D721Med (cell line): Measurements from ENCODE around the gene UNC13A.

ENCODE experiments used
- DNase-seq: peaks from one replicate; pipeline ENCODE4 v3.0.0; 2011; ENCODE audit warnings: low spot score; ENCODE audit not compliant: insufficient read length
- FAIRE-seq: peaks from 2 replicates; lab custom pipeline; 2011; peaks lifted over from hg19 to GRCh38; lab: Jason Lieb, UNC
- TF ChIP-seq, protein P1 (sequence below): IDR thresholded peaks from 2 replicates; pipeline ENCODE4 v1.5.1; 2012; ENCODE audit warnings: mild to moderate bottlenecking, control low read depth; ENCODE audit not compliant: insufficient read depth; ENCODE audit errors: missing control alignments

The UNC13A gene

DNA sequence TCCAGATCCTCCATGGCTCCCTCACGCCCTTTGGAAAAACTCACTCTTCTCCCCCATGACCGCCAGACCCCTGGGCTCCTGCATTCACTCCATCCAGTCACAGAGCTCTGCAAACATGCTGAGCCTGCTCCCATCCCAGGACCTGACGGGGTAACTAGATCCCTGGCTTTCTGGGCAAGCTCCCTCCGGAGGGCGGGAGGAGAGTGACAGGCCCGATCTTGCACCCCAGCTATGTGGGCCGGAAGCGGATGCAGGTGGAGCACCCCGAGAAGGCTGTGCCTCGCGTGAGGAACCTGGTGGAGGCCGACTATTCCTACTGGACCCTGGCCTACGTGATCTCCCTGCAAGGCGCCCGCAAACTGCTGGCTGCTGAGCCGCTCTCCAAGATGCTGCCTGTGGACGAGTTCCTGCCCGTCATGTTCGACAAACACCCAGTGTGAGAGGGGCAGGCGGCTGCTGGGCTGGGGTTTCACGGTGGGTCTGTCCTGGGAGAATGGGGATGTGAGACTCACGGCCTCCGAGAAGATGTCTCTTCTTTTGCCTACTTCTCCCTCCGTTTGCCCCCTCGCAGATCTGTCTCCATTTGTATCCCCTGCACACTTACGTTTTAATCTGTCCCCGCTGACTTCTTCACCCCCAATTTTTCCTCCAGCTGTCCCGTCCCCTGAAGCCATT is 107.5 kb downstream of the UNC13A start:
- FAIRE-seq (no peak), DNase-seq (no peak)
- TF ChIP-seq, protein P1, sequence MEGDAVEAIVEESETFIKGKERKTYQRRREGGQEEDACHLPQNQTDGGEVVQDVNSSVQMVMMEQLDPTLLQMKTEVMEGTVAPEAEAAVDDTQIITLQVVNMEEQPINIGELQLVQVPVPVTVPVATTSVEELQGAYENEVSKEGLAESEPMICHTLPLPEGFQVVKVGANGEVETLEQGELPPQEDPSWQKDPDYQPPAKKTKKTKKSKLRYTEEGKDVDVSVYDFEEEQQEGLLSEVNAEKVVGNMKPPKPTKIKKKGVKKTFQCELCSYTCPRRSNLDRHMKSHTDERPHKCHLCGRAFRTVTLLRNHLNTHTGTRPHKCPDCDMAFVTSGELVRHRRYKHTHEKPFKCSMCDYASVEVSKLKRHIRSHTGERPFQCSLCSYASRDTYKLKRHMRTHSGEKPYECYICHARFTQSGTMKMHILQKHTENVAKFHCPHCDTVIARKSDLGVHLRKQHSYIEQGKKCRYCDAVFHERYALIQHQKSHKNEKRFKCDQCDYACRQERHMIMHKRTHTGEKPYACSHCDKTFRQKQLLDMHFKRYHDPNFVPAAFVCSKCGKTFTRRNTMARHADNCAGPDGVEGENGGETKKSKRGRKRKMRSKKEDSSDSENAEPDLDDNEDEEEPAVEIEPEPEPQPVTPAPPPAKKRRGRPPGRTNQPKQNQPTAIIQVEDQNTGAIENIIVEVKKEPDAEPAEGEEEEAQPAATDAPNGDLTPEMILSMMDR: no peak

DNA sequence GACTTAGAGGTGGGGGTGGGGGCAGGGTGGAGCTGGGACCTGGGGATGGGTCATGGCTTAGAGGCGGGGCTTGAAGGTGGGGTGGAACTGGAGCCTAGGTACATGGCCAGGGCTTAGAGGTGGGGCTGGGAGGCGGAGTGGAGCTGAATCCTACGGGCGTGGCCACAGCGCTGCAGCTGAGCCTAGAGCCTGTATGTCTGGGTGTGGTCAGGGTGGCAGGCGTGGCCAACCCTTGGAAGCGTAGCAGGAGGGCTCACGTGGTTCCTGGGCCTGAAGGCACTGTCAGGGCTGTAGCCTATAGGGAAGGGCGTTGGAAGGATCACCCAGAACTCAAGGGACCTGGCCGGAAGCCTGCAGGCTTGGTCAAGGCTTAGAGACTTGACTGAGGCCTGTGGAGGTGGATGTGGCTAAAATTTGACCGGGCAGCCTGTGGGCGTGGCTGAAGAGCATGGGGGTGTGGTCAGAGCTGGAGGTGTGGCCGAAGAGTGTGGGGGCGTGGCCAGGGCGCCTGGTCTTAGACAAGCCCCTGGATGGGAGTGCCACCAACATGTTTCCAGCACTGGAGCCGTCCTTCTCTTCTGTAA is 108.4 kb downstream of the UNC13A start:
- DNase-seq: no peak
- FAIRE-seq: no peak
- TF ChIP-seq, protein P1: no peak

DNA sequence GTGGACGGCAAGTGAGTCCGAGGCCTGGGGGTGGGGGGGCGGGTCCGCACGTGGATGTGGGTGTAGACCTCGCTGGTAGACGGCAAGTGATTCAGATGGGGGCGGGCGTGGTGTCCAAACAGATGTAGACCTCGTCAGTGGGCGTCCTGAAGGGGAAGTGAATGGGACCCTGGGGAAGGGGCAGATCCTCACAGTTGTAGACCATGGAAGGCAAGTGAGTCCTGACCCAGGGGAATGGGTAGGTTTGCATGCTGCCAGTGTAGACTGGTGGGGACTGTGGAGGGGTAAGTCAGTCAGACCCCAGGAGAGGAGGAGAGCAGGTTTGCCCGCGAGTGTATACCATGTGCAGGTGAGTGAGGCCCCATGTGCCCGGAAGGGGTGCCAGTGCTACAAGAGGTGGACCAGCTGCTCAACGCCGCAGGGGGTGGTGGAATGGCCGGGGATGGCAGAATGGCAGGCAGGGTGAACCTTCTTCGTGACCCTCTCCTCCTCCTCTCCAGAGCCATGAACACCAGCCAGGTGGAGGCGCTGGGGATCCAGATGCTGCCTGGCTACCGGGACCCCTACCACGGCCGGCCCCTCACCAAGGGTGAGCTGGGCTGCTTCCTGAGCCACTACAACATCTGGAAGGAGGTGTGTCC is 110.6 kb downstream of the UNC13A start:
- TF ChIP-seq, protein P1: no peak
- FAIRE-seq (no peak), DNase-seq (no peak)

DNA sequence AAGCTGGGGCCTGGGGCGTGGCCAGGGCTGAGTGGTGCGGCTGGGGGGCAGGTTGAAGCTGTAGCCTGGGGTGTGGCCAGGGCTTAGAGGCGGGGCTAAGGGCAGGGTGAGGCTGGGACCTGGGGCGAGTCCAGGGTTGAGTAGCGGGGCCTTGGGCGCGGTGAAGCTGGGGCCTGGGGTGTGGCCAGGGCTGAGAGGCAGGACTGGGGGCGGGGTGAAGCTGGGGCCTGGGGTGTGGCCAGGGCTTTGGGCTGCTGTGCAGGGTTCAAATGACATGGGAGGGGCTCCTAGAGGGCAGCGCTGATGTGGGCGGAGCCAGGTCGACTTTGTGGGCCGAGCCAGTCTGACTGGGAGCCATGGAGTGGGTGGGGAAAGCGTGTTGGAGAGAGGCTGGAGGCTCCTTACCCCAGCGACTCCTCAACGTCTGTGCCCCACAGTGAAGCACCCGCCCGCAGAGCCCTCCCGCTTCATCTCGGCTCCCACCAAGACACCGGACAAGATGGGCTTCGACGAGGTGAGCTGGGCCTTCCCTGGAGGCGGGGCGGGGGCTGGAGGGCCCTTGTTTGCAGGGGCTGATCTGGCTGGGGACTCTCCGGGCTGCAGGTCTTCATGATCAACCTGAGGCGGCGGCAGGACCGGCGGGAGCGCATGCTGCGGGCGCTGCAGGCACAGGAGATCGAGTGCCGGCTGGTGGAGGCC is 111.2 kb downstream of the UNC13A start:
- no peak for DNase-seq
- FAIRE-seq: no peak
- TF ChIP-seq, protein P1: no peak

DNA sequence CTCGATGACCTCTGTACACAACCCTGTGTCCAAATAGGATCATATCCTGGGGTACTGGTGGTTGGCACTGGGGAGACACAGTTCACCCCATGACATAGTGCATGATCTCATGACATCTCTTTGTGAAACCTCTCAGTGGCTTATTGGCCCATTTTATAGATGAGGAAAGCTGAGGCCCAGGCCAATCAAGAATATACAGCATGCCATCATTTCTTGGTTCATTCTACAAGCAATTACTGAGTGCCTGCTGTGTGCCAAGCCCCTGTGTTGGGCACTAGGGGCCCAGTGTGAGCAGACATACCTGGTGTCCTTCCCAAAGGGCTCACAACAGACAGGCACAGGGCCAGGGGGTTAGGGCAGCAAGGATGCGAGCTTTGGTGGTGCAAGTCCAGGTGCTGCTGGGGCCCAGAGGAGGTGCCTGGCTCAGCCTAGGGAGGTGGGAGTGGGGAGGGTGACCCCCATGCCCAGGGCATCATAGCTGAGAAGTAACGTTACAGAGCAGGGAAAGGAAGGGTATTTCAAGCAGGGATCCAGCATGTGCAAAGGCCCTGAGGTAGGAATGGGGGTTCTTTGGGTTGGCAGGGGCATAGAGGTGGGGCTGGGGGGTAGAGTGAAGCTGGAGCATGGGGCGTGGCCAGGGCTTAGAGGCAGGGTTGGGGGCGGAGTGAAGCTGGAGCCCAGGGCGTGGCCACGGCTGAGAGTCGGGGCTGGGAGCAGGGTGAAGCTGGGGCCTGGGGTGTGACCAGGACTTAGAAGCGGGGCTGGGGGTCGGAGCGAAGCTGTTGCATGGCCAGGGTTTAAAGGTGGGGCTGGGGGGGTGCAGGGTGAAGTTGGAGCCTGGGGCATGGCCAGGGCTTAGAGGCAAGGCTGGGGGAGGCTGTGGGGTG is 112.0 kb downstream of the UNC13A start:
- DNase-seq: no peak
- TF ChIP-seq, protein P1: no peak
- FAIRE-seq: no peak

DNA sequence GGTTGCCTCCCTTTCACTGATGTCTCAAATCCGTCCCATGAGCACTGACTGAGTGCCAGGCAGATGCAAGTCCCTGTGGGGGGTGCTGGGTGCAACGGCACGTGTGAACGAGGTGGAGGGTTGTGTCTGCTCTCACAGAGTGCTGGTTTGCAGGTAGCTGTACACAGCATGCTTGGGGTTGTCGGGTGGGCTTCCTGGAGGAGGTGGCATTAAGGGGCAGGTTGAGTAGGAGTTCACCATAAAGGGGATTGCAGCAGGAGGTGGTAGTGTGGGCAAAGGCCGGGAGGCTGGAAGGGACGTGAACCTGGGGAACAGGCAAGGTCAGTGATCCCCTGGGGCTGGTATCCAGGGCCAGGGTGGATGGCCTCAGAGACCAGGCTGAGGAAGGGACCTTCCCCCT is 115.5 kb downstream of the UNC13A start:
- DNase-seq: no peak
- TF ChIP-seq, protein P1: no peak
- no peak for FAIRE-seq
